SK-N-SH (cell line): ENCODE measurements around the gene AUH. TPM values are rescaled to one million over a fixed set of nuclear protein-coding genes. Genes with fewer than 3 reads are reported as not detected.

Source experiments
- CTCF ChIA-PET: fragments of 300-600, 350-600 bp; formaldehyde crosslinking; extraction: SDS; loops from one replicate; lab custom pipeline; 2021; lab: Yijun Ruan, JAX
- POLR2A ChIA-PET: fragments of 350-600 bp; sonication (Branson Sonifier 250); formaldehyde crosslinking; extraction: SDS; loops from one replicate; lab custom pipeline; 2020; ENCODE audit warnings: antibody characterized with exemption, inconsistent platforms; lab: Yijun Ruan, JAX
- DNase-seq: peaks from one replicate; pipeline ENCODE4 v3.0.0; 2012
- H2AFZ ChIP-seq: fragments of 200-600 bp; sonication (generic); 2 replicates; pipeline ENCODE4 v1.8.1; 2016; ENCODE audit warnings: antibody characterized with exemption, mild to moderate bottlenecking, low read depth
- H3F3A ChIP-seq: fragments of 200-600 bp; sonication (generic); replicated peaks from 2 replicates; pipeline ENCODE3; 2016; ENCODE audit warnings: antibody characterized with exemption, mild to moderate bottlenecking; ENCODE audit not compliant: insufficient read depth
- H3K27ac ChIP-seq, 2 experiments: fragments of 200-500 bp in 1 of 2; fragments of 200-600 bp in 1 of 2; sonication (Bioruptor generic) in 1 of 2; sonication (generic), shearing (Covaris generic) in 1 of 2; 2 replicates each; pipeline versions ENCODE4 v1.5.1 to v1.6.1; 2014 to 2016; ENCODE audit warnings: low read depth in 2 of 2, inconsistent platforms in 1 of 2, low read length in 1 of 2, mild to moderate bottlenecking in 1 of 2, mixed read lengths in 1 of 2
- H3K27me3 ChIP-seq: fragments of 200-600 bp; sonication (generic), shearing (Covaris generic); 2 replicates; pipeline ENCODE4 v1.6.1; 2016; ENCODE audit warnings: mixed run types; ENCODE audit not compliant: insufficient read depth
- H3K36me3 ChIP-seq, 2 experiments: fragments of 200-500 bp in 1 of 2; fragments of 200-600 bp in 1 of 2; sonication (Bioruptor generic) in 1 of 2; sonication (generic) in 1 of 2; replicated peaks in 1 of 2; 2 replicates each; pipeline versions ENCODE3 to v1.5.1; 2014 to 2016; ENCODE audit warnings: low read length in 1 of 2, mild to moderate bottlenecking in 1 of 2; ENCODE audit not compliant: insufficient read depth in 2 of 2, control insufficient read depth in 1 of 2
- H3K4me1 ChIP-seq, 2 experiments: fragments of 200-500 bp in 1 of 2; fragments of 200-600 bp in 1 of 2; sonication (Bioruptor generic) in 1 of 2; sonication (generic), shearing (Covaris generic) in 1 of 2; 2 replicates each; pipeline versions ENCODE4 v1.5.1 to v1.6.1; 2014 to 2016; ENCODE audit warnings: low read depth in 1 of 2, low read length in 1 of 2, mixed run types in 1 of 2; ENCODE audit not compliant: insufficient read depth in 2 of 2, control insufficient read depth in 1 of 2
- H3K4me2 ChIP-seq: fragments of 200-600 bp; sonication (generic), shearing (Covaris generic); 2 replicates; pipeline ENCODE4 v1.6.1; 2017; ENCODE audit warnings: mixed run types
- H3K4me3 ChIP-seq, 2 experiments: fragments of 200-500 bp in 1 of 2; fragments of 200-600 bp in 1 of 2; sonication (Bioruptor generic) in 1 of 2; sonication (generic), shearing (Covaris generic) in 1 of 2; 2 replicates each; pipeline versions ENCODE4 v1.5.1 to v1.8.1; 2014 to 2016; ENCODE audit warnings: low read depth in 2 of 2, inconsistent platforms in 1 of 2, low read length in 1 of 2, mild to moderate bottlenecking in 1 of 2, mixed read lengths in 1 of 2, moderate library complexity in 1 of 2
- H3K79me2 ChIP-seq: fragments of 200-600 bp; sonication (generic); 2 replicates; pipeline ENCODE4 v1.8.1; 2017; ENCODE audit warnings: mild to moderate bottlenecking; ENCODE audit not compliant: insufficient read depth
- H3K9ac ChIP-seq: fragments of 200-600 bp; sonication (generic); 2 replicates; pipeline ENCODE4 v1.6.1; 2017; ENCODE audit warnings: mixed run types
- H3K9me2 ChIP-seq: fragments of 200-600 bp; sonication (generic); 2 replicates; pipeline ENCODE4 v1.6.1; 2017; ENCODE audit warnings: mixed run types
- H3K9me3 ChIP-seq: fragments of 200-600 bp; sonication (generic); 2 replicates; pipeline ENCODE4 v1.6.1; 2017; ENCODE audit warnings: mixed run types, mild to moderate bottlenecking, moderate library complexity
- H4K20me1 ChIP-seq: fragments of 200-600 bp; sonication (generic); 2 replicates; pipeline ENCODE4 v1.6.1; 2017; ENCODE audit warnings: mild to moderate bottlenecking, mixed run types; ENCODE audit not compliant: insufficient read depth
- CHD2 ChIP-seq: fragments of 150-350 bp; IDR thresholded peaks from 2 replicates; pipeline ENCODE4 v1.6.1; 2018; ENCODE audit warnings: low read length; ENCODE audit not compliant: partially characterized antibody
- ELF1 ChIP-seq: IDR thresholded peaks from 2 replicates; pipeline ENCODE4 v1.4.0; 2012
- EP300 ChIP-seq, 2 experiments: IDR thresholded peaks; 2 replicates each; pipeline versions ENCODE4 v1.4.0 to v1.6.1; 2012; ENCODE audit warnings: borderline replicate concordance in 1 of 2, low read depth in 1 of 2, low read length in 1 of 2
- EZH2phosphoT487 ChIP-seq: fragments of 200-600 bp; sonication (generic); IDR thresholded peaks from 2 replicates; pipeline ENCODE4 v1.6.1; 2017; ENCODE audit warnings: low read depth, mixed run types, mild to moderate bottlenecking, antibody characterized with exemption, moderate library complexity, borderline replicate concordance
- GATA2 ChIP-seq: sonication (generic); formaldehyde crosslinking; IDR thresholded peaks from 2 replicates; pipeline ENCODE4 v1.5.0; 2020; ENCODE audit warnings: mild to moderate bottlenecking, missing genetic modification reagents
- IRF3 ChIP-seq: fragments of 150-350 bp; IDR thresholded peaks from 2 replicates; pipeline ENCODE4 v1.6.1; 2016; ENCODE audit warnings: mild to moderate bottlenecking, low read depth, low read length
- JUND ChIP-seq: IDR thresholded peaks from 2 replicates; pipeline ENCODE4 v1.4.0; 2012
- NRF1 ChIP-seq: IDR thresholded peaks from 2 replicates; pipeline ENCODE4 v1.6.1; 2012; ENCODE audit warnings: low read depth, mild to moderate bottlenecking, low read length
- PBX3 ChIP-seq: IDR thresholded peaks from 2 replicates; pipeline ENCODE4; 2012
- RXRA ChIP-seq: IDR thresholded peaks from 2 replicates; pipeline ENCODE4 v1.4.0; 2012; ENCODE audit warnings: low read depth, mild to moderate bottlenecking, borderline replicate concordance
- SIN3A ChIP-seq: IDR thresholded peaks from 2 replicates; pipeline ENCODE4 v1.6.1; 2012; ENCODE audit warnings: low read depth, mild to moderate bottlenecking, low read length, moderate library complexity, borderline replicate concordance
- TAF1 ChIP-seq: IDR thresholded peaks from 2 replicates; pipeline ENCODE4 v1.6.1; 2012; ENCODE audit warnings: low read depth, mild to moderate bottlenecking, low read length, moderate library complexity, borderline replicate concordance
- USF1 ChIP-seq: IDR thresholded peaks from 2 replicates; pipeline ENCODE4 v1.4.0; 2012; ENCODE audit warnings: low read depth, borderline replicate concordance
- WGBS: methylation state at CpG from one replicate; pipeline ENCODE4 v1.1.6; 2017; ENCODE audit warnings: low lambda C conversion rate; 5-methylcytosine and 5-hydroxymethylcytosine counted together
- polyA plus RNA-seq, 3 experiments: library from polyadenylated mRNA; depleted of rRNA; stranded (reverse); fragments of >200 nt; gene quantifications; 2 replicates each; pipeline ENCODE4 v1.2.3, GENCODE V29; 2012
- TF ChIP-seq, protein P1 (sequence below): IDR thresholded peaks from 2 replicates; pipeline ENCODE4 v1.4.0; 2012; ENCODE audit warnings: low read depth, borderline replicate concordance

Gene AUH
- polyA plus RNA-seq, 1 of the 3 experiments (the other 2 are of a cell fraction) = 7.6 TPM

DNA sequence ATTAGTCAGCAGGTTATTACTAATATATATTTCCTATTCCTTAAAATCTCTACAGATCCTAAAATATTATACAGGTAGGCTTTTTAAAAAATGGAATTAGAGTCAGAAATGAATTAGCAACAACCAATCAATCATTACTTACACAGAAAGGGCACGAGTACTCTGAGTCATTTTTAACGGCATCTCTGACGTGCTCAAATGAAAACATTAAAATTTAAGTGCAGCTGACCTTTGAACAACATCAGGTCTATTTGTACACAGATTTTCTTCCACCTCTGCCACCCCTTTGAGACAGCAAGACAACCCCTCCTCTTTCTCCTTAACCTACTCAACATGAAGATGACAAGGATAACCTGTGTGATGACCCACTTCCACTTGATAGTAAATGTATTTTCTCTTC, 19.1 kb downstream of the AUH start:
- Histone ChIP-seq H3F3A (no peaks in the 10 kb centered on the region), H3K9me3 (no peaks in the 10 kb centered on the region), H3K4me2 (no peak overlapping the region), H3K27ac (no peak overlapping the region), H3K9me2 (no peaks in the 10 kb centered on the region), H2AFZ (no peak overlapping the region), H3K4me3 (no peak overlapping the region), H3K4me1 (no peaks in the 10 kb centered on the region), H3K9ac (no peak overlapping the region), H3K79me2 (0 out of 2 replicates have a peak, but pooled peaks cover 6% of the 10 kb centered on the region), H3K36me3 (peaks cover 14 to 22% of the 10 kb centered on the region in 2 experiments), H3K27me3 (no peaks in the 10 kb centered on the region), H4K20me1 (no peaks in the 10 kb centered on the region)
- ChIA-PET POLR2A (no interaction called here), CTCF (no interaction called here)
- TF ChIP-seq JUND = no peak
- no peak for TF ChIP-seq PBX3
- no peak for TF ChIP-seq CHD2
- TF ChIP-seq RXRA = no peak
- no peak for TF ChIP-seq IRF3
- TF ChIP-seq EZH2phosphoT487 = no peak
- TF ChIP-seq GATA2 (CRISPR knock-in tag) = no peak
- TF ChIP-seq EP300 (IDR thresholded peaks at IDR 0.05; ENCODE audit: borderline replicate concordance in 1 of 2, low read depth in 1 of 2, low read length in 1 of 2) = no peak
- no peak for TF ChIP-seq USF1
- TF ChIP-seq, protein P1, sequence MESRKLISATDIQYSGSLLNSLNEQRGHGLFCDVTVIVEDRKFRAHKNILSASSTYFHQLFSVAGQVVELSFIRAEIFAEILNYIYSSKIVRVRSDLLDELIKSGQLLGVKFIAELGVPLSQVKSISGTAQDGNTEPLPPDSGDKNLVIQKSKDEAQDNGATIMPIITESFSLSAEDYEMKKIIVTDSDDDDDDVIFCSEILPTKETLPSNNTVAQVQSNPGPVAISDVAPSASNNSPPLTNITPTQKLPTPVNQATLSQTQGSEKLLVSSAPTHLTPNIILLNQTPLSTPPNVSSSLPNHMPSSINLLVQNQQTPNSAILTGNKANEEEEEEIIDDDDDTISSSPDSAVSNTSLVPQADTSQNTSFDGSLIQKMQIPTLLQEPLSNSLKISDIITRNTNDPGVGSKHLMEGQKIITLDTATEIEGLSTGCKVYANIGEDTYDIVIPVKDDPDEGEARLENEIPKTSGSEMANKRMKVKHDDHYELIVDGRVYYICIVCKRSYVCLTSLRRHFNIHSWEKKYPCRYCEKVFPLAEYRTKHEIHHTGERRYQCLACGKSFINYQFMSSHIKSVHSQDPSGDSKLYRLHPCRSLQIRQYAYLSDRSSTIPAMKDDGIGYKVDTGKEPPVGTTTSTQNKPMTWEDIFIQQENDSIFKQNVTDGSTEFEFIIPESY = no peak
- TF ChIP-seq ELF1 = no peak
- TF ChIP-seq SIN3A = no peak
- TF ChIP-seq NRF1 = no peak
- no peak for TF ChIP-seq TAF1
- DNase-seq = no peak
- WGBS = 92% methylated on average over 3 of the region's 3 CpGs
